ENCODE measurements around the gene DAB1.

Gene DAB1

GRCh38 chr1:57214951-57215575 lies 208.8 kb downstream of the DAB1 start:
- ChIA-PET CTCF (interaction anchor here (0.6 kb wide), 1 partner anchor 12 kb away, joined by 4 read pairs; no protein-coding TSS in a partner anchor), POLR2A (ENCODE audit: low non-redundant PET) (no interaction called here)
- DNase-seq (ENCODE audit: low spot score): no peak
- TF ChIP-seq CTCF (conservative IDR thresholded peaks at IDR 0.05; ENCODE audit: low read depth): no peak
- H3K27ac ChIP-seq: no peak overlapping the region

GRCh38 chr1:57210881-57211280 lies 213.0 kb downstream of the DAB1 start:
- TF ChIP-seq CTCF (conservative IDR thresholded peaks at IDR 0.05; ENCODE audit: low read depth): no peak
- CTCF ChIA-PET: no interaction called here
- POLR2A ChIA-PET (ENCODE audit: low non-redundant PET): no interaction called here
- H3K27ac ChIP-seq: no peak overlapping the region
- DNase-seq (ENCODE audit: low spot score): no peak

GRCh38 chr1:57209495-57209894 lies 214.4 kb downstream of the DAB1 start:
- ChIA-PET CTCF (interaction anchor here (0.7 kb wide), 1 partner anchor 31 kb away, joined by 3 read pairs; no protein-coding TSS in a partner anchor), POLR2A (ENCODE audit: low non-redundant PET) (no interaction called here)
- TF ChIP-seq CTCF (conservative IDR thresholded peaks at IDR 0.05; ENCODE audit: low read depth): no peak
- DNase-seq (ENCODE audit: low spot score): no peak
- no peak overlapping the region for H3K27ac ChIP-seq

GRCh38 chr1:57208741-57209302 lies 215.0 kb downstream of the DAB1 start:
- CTCF ChIA-PET: interaction anchor here (0.7 kb wide), 1 partner anchor 31 kb away, joined by 3 read pairs; no protein-coding TSS in a partner anchor
- no peak for DNase-seq (ENCODE audit: low spot score)
- H3K27ac ChIP-seq: no peak overlapping the region
- TF ChIP-seq CTCF (conservative IDR thresholded peaks at IDR 0.05; ENCODE audit: low read depth): no peak
- POLR2A ChIA-PET (ENCODE audit: low non-redundant PET): no interaction called here

- CTCF ChIA-PET: no interaction called here
- no peak overlapping the region for H3K27ac ChIP-seq
- DNase-seq (ENCODE audit: low spot score): no peak
- POLR2A ChIA-PET (ENCODE audit: low non-redundant PET): no interaction called here
- TF ChIP-seq CTCF (conservative IDR thresholded peaks at IDR 0.05; ENCODE audit: low read depth): no peak
Observed at GRCh38 chr1:57206038-57206437, 217.8 kb downstream of the DAB1 start.

GRCh38 chr1:57204942-57205787 lies 218.7 kb downstream of the DAB1 start:
- ChIA-PET CTCF (no interaction called here), POLR2A (ENCODE audit: low non-redundant PET) (no interaction called here)
- TF ChIP-seq CTCF (conservative IDR thresholded peaks at IDR 0.05; ENCODE audit: low read depth): no peak
- DNase-seq (ENCODE audit: low spot score): no peak
- H3K27ac ChIP-seq: no peak overlapping the region
